HL-60/S4 treated with phorbol 12-myristate 13-acetate at 8.2 ng/mL for 4 days and 3 days (cell line): ENCODE results near the gene TPP1.

Experiments used
- in situ Hi-C: fragments of 300-500 bp; cut with MboI; formaldehyde crosslinking; loops from 2 replicates; pipeline ENCODE4 v1.15.0; 2022; ENCODE audit warnings: low sequenced_read_pairs

TPP1 gene

DNA sequence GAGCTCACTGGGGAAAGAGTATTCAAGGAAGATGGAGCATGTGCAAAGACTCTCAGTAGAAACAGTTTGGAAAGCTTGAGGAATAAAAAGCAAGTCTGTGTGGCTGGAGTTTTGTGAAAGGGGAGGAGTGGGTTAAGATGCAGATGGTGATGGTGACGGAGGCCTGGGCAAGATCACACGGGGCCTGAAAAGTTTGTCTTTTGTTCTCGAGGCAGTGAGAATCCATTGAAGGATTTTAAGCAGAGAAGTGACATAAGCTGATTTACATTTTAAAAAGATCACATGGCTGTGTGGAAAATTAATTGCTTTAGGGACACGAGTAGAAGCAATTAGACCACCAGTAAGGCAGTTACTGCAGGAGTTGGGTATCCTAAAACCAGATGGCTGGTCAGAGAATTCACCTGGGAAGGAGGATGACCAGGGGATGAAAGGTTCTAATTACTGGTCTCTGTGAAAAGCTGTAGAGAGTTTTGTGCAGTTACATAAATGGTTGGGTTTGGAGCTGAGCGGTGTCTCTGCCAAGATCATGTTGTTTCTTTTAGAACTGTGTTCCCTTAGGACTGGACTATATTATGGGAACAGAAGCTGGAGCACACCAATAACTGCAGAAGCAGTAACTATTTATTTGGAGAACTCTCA, 22.9 kb downstream of the TPP1 start:
- in situ Hi-C loops: no loop called here

DNA sequence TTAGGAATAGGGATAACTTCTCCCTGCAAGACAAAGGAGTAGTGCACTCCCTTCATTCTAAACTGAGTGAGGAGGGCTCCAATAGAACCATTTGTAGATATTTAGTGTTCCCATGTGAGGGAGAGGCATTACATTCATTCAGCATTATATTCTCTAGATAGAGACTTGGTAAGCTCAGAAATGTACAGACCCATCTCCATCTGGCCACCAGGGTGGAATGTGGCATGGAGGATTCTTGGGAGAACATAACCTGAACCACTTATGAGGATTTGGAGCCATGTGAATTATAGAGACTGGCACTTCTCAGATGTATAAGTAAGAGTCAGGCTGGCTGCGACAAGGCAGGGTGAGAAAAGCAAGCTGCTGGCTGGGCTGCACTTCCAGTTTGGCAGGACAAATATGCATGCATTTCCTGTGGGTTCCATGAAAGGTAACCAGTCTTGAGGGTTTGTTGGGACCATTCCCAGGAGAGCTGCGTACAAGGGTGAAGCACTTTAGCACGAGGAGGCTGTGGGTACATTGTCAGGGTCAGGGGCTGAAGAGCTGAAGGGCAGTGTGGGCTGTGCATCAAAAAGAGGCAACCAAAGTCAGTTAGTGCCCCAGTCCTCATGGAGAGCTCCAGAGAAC, 25.0 kb downstream of the TPP1 start:
- in situ Hi-C loops: no loop called here

DNA sequence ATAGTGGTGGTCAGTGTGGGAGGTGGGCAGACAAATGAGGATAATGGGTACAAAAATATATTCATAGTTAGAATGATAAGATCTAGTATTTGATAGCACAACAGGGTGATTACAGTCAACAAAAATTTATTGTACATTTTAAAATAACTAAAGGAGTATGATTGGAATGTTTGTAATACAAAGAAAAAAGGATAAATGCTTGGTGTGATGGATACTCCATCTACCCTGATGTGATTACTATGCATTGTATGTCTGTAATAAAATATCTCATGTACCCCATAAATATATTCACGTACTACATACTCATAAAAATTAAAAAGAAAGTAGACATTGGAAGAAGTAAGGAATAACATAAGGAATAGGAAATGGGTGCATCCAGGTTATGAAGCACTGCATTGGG, 31.2 kb downstream of the TPP1 start:
- in situ Hi-C loops: no loop called here

DNA sequence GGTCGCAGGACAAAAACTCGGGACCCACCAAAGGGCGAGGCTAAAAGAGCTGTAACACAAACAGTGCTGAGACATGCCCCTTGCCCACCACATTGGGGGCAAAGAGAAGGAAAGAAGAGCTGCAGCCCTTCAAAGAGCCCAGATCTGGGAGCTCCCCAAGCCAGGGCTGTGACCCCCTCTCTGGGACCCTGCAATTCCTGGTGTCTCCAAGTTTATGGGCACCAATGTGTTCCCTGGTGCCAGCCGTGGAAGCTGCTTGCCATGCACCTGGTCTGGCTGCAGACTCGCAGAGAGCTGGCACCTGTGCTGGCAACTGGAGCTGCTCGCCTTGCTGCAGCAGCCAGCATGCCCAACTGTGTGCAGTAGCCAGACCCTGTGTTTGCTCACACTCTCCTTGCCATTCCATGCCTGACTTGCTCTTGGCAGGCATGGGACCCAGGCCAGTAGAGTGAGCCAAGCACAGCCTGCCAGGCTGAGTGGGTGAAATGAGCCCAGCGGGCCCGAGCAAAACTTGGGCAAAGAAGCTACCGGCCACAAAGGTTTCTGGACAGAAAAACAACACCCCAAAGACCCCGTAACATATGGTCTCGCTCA, 31.8 kb downstream of the TPP1 start:
- in situ Hi-C loops: no loop called here

DNA sequence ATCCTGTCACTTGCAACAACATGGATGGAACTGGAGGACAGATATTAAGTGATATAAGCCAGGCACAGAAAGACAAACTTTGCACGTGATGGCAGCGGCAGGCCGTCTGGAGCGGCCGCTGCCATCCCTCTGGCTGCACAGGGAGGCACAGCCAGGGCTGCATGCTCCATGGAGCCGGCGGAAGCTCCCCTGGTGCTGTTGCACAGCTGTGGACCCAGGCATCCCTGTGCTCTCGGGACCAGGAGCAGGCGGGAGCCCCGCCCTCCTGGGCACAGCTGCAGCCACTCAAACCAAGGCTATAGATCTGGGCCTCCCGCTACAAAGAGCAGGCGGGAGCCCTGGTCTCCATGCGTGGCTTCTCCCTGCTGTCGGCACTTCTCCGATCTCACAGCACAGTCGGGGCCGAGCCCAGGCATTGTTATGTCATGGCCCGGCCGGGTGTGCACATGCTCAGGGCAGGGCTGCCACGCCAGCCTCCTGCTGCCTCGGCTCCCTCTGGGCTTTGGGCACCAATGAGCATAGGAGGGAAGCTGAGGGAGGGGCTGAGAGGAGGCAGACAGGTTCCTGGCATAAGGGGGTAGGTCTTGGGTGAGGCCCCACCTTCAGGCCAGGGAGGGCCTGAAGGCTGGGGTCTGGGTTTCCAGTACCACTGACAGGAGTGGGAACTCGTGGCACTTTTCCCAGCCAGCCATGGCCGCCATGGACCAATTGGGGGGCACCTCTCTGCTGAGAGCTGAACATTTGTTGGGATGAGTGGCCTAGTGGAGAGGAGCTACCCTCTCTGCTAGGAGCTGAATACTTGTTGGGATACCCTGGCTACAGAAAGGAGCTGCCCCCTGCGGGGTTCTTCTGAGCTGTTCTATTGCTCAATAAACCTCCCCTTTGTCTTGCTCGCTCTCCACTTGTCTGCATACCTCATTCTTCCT, 32.5 kb downstream of the TPP1 start:
- in situ Hi-C loops: no loop called here

DNA sequence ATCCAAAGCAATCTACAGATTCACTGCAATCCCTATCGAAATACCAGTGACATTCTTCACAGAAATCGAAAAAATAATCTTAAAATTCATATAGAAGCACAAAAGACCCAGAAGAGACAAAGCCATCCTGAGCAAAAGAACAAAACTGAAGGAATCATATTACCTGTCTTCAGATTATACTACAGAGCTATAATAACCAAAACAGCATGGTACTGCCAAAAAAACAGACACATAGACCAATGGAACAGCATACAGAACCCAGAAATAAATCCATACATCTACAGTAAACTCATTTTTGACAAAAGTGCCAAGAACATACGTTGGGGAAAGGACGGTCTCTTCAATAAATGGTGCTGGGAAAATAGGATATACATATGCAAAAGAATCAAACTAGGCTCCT, 34.7 kb downstream of the TPP1 start:
- in situ Hi-C loops: no loop called here

DNA sequence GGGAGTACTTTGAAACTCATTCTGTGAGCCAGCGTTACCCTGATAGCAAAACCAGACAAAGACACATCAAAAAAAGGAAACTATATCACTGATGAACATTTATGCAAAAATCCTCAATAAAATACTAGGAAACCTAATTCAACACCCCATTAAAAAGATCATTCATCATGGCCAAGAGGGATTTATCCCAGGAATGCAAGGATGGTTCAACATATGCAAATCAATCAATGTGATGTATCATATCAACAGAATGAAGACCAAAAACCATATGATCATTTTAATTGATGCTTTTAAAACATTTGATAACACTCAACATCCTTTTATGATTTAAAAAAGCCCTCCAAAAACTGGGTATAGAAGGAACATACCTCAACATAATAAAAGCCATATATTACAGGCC, 35.6 kb downstream of the TPP1 start:
- in situ Hi-C loops: no loop called here

DNA sequence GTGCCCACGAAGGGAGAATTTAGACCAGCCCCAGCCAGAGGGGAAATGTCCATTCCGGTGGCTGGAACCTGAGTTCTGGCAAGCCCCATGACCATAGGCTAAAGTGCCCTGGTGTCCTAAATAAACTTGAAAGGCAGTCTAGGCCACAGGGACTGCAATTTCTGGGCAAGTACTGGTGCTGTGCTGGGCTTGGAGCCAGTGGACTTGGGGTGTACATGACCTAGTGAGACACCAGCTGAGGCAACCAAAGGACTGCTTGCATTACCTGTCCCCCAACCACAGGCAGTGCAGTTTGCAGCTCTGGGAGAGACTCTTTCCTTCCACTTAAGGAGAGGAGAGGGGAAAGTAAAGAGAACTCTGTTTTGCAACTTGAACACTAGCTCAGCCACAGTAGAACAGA, 39.5 kb downstream of the TPP1 start:
- in situ Hi-C loops: no loop called here

DNA sequence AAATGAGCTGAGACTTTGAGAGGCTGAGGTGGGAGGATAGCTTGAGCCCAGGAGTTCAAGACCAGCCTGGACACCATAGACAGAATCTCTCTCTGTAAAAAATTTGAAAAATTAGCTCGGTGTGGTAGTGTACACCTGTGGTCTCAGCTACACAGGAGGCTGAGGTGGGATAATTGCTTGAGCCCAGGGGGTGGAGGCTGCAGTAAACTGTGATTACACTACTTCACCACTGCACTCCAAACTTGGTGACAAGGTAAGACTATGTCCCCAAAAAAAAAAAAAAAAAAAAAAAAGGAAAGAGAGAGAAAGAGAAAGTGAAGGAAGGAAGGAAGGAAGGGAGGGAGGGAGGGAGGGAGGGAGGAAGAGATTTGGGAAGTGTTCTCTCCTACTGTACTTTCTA, 41.1 kb downstream of the TPP1 start:
- in situ Hi-C loops: no loop called here

DNA sequence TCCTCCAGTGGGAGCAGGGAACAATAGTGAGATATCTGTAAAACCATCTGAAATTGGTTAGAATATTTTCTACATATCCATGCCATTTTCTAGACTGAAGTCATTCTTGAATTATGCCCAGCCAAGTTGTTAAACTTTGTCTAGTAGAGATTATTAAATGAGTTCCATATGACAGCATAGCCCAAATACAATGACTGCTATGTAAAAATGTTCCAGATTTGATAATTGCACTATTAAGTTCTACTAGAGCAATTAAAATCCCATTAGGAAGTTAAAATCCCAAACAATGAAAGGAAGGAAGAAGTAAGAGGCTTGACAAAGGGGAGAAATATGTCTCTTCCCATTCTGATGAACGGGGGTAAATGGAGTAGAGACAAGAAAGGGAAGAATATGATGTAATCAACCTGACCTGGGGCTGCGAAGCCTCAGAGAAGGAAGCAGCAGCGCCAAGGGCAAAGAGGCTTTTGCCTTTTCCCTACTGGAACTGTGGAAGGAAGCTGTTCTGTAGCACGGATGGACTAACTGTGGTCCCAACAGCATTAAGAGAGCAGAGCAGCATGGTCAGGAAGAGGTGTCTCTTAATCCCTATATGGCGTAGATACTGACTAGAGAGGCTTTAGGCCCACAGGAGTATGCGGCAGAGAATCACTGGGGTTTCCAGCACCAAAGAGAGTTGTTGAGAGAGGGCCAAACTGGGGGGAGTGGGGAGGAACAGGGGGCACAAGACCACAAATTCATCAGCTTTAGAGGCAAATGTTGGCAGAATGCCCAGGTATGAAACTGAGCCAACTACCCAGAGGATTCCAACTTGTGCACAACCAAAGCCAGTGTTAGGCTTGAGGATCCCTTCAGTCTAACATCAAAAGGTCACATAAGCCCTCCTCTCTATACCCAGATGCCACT, 42.5 kb downstream of the TPP1 start:
- in situ Hi-C loops: no loop called here

DNA sequence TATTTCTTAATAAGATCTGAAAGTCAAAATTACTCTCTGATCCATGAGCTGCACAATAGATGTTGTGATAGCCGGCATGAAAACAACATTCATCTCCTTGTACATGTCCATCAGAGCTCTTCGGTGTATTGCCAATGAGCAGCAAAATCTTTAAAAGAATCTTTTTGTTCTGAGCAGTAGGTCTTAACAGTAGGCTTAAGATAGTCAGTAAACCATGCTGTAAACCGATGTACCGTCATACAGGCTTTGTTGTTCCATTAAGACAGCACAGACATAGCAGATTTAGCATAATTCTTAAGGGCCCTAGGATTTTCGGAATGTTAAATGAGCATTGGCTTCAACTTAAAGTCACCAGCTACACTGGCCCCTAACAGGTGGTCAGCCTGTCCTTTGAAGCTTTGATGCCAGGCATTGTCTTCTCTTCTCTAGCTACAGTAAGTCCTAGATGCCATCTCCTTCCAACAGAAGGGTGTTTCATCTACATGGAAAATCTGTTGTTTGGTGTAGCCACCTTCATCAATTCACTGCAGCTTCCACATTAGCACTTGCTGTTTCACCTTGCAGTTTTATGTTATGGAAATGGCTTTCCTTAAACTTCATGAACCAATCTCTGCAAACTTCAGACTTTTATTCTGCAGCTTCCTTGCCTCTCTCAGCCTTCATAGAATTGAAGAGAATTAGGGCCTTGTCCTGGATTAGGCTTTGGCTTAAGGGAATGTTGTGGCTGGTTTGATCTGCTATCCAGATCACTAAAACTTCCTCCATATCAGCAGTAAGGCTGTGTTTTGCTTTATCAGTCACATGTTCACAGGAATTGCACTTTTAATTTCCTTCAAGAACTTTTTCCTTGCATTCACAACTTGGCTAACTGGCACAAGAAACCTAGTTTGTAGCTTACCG, 44.2 kb downstream of the TPP1 start:
- in situ Hi-C loops: no loop called here

DNA sequence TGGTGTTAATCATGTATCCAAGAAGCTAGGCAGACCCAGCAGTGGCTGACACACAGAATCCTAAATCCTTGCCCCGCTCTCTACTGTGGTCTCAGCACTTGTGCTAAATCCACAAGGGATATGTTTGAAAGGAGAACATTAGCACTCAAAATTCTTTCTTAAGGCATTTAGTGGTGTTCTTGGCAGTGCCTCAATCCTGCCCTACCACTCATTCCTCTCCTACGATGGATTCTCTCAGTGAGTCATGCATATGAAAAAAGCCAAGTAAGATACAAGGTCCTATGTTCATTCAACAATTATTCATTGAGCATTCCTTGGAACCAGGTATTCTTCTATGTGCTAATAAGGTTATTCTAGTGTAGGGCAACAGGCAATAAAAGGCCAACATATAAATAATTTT, 47.0 kb downstream of the TPP1 start:
- in situ Hi-C loops: no loop called here

DNA sequence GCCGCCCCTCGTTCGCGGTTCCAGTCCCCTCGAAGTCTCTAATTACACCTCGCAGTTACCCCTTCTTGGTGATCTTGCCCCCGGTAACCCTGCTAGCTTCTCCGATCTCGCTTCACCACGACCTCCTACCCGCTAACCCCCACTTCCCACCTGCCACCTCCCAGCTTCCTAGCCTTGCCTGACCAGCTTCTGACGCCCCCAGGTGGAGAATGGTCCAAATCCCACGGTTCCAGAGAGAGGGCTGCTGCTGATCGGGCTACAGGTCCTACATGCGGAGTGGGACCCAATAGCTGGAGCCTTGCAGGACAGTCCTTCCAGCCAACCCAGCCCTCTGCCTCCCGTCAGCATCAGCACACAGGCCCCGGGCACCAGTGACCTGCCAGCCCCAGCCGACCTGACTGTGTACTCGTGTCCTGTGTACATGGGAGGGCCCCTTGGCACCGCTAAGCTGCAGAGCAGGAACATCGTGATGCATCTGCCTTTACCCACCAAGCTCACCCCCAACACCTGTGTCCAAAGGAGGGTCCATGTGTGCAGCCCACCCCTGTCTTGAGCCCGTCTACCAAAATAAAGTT, 47.7 kb downstream of the TPP1 start:
- in situ Hi-C loops: no loop called here

DNA sequence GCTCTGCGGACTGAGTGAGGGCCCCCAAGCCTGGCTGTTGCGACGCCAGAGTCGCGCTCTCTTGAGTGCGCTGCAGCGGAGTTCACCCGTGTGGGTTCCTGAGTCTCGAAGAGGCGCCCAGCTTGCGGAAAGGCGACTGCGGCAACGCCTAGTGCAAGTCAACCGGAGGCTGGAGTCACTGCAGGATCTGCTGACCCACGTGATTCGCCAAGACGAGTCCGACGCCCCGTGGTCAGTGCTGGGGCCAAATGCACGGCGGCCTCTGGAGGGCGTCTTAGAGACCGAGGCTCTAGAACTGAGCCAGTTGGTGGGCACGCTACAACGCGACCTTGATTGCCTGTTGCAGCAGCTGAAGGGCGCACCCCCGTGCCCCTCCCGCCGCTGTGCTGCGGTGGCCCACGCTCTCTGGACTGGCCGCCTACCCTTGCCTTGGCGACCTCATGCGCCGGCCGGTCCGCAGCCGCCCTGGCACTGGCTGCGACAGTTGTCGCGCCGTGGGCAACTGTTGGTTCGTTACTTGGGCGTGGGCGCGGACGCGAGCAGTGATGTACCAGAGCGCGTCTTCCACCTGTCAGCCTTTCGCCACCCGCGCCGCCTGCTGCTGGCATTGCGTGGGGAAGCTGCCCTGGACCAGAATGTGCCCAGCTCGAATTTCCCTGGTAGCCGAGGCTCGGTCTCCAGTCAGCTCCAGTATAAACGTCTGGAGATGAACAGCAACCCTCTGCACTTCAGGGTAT, 48.4 kb downstream of the TPP1 start:
- in situ Hi-C loops: no loop called here

DNA sequence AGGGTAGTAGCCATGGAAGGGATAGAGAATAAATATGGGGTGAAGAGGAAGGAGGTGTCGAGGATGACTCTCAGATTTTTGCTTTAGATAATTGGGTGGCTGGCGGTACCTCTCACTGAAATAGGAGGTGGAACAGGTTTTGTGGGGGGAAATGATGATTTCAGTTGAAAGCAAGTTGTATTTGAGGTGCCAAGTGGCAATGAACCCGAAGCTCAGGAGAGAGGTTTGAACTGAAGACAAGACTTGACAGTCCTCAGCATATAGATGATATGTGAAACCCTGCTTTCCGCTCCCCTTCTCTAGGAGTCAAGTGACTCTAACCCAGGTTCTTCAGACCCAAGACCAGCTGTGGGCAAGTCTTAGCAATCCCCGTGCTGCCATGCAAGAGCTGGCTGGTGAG, 49.5 kb downstream of the TPP1 start:
- in situ Hi-C loops: no loop called here

DNA sequence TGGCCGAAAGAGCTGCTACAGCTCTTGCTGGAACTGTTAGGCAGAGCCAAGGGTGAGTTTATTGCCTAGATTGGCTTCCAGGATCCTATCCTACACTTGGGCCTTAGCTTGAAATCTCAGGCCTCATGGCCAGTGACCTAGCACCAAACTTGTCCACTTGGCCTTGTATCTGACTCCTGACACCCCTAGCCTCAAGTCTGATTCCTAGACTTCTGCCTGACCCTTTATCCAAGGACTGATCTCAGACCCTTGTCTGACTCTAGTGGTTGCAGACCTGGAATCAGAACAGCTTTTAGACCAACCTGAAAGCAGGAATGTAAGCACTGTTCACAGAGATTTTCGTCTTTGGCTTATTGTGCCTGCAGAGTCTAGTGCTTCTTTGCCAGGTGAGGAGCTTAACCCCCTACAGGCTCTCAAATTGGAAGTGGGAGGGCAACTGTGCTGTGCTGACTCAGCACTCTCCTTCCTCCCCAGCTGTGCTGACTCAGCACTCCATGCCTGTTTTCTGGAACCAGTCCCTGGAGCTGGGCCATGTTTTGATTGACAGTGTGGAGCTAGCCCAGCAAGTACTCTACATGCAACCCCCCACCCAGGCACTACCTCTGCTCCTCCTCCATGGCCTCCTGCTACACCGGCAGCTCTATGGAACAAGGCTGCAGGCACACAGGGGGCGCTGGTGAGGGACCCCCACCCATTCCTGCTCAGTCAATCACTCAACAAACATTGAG, 50.9 kb downstream of the TPP1 start:
- in situ Hi-C loops: no loop called here

DNA sequence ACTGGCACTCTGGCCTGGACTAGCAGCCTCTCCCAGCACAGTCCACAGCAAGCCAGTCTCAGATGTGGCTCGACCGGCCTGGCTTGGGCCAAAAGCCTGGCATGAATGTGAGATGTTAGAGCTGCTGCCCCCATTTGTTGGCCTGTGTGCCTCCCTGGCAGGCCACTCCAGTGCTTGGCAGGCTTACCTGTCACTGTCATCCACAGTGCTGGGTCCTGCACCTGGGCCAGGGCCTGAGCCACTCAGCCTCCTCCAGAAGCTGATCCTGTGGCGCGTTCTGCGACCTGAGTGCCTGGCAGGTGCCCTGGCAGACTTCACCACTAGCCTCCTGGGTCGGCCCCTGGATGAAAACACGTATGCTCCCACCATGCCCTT, 51.9 kb downstream of the TPP1 start:
- in situ Hi-C loops: no loop called here
